NCI-H2081 treated with DMSO at 0.1 percent for 48 hours (cell line): ENCODE results near the gene DHFR.

Experiments
- DNase-seq: peaks from one replicate; lab custom pipeline; 2025; lab: John Stamatoyannopoulos, UW

Gene DHFR

GRCh38 chr5:80655231-80655774 lies 520 bp upstream of the DHFR start:
- DNase-seq: no peak

- no peak for DNase-seq
These were observed 761 bp downstream of the DHFR start for GRCh38 chr5:80654054-80654390.

DNA sequence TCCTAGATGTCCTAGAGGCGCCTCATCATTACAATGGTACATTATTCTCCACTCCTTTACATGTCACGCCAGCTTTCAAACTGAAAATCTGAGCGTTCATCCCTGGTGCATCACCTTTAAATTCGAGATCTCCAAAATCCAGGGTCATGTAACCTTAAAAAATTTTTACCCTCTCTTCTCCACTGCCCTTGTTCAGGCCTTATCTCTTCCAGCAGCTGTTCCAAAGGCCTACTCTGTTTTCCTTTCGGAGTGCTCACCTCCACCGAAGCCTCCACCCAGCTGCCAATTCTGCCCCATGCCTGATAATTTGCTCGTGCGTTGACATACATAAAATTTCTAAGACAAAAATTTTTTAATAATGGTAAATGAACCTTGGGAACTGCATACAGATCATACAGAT lies 1.3 kb downstream of the DHFR start:
- DNase-seq: no peak

- DNase-seq: no peak
These were observed 7.9 kb downstream of the DHFR start for GRCh38 chr5:80646926-80647325.

DNA sequence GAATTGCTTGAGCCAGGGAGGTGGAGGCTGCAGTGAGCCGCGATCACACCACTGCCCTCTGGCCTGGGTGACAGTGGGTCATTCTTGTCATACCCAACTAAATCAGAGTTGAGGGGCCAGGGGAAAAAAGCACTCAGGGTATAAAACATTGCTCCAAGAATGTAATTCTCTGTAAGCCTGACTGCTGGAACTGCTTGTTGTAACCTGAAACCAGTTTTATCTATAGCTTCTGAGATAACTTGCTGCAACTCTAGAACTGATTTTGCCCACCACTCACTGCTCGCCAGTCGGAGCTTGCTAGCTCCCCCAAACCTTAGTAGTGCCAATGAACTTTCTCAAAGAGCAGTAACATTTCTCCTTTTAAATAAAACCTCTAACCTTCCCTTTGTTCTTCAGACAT lies 9.9 kb downstream of the DHFR start:
- no peak for DNase-seq

DNA sequence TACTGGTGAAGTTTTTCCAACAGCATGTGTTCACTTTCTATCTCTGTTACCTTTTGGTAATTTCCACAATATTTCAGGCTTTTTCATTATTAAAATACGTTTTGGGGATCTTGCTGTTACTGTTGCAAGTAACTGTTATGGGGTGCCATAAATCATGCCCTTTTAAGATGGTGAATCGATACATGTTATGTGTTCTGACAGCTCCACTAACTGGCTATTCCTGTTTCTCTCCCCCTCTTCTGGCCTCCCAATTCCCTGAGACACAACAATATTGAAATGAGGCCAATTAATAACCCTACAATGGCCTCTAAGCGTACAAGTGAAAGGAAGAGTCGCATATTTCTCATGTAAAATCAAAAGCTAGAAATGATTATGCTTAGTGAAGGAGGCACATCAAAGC lies 13.4 kb downstream of the DHFR start:
- DNase-seq: no peak

- DNase-seq: no peak
These were observed 20.6 kb downstream of the DHFR start for GRCh38 chr5:80634193-80634592.

- DNase-seq: no peak
These were observed 22.1 kb downstream of the DHFR start for GRCh38 chr5:80632700-80633099.

GRCh38 chr5:80631278-80632259 lies 23.2 kb downstream of the DHFR start:
- no peak for DNase-seq

GRCh38 chr5:80629281-80629680 lies 25.5 kb downstream of the DHFR start:
- DNase-seq: no peak

DNA sequence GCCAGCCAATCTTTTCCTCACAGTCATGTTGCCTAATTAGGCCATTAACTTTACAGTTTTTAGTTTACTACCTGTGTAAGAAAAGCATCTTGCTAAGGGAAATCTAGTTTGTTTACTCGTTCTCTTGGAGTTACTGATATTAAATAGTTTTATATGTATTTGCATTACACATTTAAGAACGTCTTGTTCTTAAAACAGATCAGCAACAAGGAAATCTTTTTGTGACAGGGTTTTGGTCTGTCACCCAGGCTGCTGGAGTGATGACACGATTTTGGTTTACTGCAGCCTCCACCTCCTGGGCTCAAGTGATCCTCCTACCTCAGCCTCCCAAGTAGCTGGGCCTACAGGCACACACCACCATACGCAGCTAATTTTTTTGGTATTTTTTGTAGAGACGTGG lies 29.6 kb downstream of the DHFR start:
- no peak for DNase-seq

GRCh38 chr5:80623999-80624398 lies 30.8 kb downstream of the DHFR start:
- DNase-seq: no peak

DNA sequence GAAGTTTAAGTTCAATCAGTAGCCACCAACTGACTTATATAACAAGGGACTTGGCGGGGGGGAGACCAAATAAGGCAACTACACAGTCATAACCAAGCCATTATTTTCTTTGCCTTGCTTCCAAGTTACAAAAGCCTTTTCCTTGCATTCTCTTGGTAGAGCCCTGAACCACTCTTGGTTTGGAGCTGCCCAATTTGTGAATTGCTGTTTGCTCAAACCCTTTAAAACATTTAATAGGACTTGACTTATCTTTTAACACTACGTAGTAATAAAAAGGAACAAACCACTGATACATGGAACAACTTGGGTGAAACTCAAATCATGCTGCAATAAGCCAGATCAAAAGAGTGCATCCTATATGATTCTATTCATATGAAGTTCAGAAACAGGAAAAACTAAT lies 32.0 kb downstream of the DHFR start:
- DNase-seq: no peak

- DNase-seq: no peak
These were observed 34.6 kb downstream of the DHFR start for GRCh38 chr5:80620211-80620610.

GRCh38 chr5:80619086-80619485 lies 35.7 kb downstream of the DHFR start:
- DNase-seq: no peak

DNA sequence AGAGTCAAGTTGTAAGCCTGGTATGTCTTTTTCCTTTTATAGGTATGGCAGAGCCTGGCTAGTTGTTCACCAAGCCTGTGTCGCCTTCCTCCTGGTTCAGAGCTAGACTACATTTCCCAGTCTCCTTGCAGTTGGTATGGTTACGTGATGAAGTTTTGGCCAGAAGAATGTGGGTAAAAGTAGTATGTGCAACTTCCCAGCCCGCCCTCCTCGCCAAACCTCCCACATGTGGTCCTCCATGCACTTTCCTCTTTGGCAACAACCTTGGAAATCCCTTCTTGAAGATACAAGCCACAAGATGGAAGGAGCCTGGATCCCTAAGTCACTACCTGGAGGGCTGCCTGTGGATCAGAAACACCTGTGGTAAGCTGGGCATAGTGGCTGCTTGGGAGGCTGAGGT lies 36.3 kb downstream of the DHFR start:
- no peak for DNase-seq

DNA sequence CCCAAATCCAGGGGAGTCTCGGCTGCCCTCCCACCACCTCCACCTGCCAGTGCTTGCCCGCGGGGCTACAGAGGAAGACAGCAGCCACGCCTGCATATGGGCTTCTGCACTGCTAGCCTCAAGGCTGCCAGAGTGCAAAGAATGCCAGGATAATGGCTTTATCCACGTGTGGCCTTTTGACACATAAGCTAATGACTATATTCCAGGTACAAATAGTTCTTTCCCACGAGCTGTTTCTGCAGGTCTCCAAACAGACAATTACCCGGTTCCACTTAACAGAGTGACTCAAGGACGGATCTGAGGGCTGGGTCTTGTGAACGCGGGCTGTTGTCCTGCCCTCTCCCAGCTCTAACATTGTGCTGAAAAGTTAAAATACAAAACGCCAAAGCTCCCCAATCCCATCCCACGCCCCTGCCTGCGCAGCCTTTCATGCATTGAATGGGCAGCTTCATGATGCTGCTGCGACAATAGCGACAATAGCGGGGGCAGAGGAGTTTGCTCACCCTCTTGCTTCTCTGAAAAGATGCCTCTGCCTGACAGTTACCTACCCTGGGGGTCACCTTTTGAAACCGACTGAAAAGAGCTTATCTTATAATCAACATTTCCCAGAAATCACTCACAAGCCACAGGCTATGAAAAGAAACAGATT lies 39.4 kb downstream of the DHFR start:
- DNase-seq: no peak

DNA sequence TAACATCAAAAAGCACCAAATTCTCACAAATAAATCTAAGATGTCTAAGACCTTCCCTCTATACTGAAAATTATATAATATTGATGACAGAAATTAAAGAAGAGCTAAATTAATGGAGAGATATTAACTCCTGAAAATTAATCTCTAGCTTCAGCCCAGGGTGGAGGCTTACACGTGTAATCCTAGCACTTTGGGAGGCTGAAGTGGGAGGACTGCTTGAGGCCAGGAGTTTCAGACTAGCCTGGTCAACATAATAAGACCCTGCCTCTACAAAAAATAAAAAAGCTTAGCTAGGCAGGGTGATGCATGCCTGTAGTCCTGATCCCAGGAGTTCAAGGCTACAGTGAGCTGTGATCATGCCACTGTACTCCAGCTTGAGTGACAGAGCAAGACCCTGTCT lies 45.1 kb downstream of the DHFR start:
- DNase-seq: no peak

GRCh38 chr5:80608731-80609130 lies 46.1 kb downstream of the DHFR start:
- DNase-seq: no peak

- no peak for DNase-seq
These were observed 47.0 kb downstream of the DHFR start for GRCh38 chr5:80607832-80608231.

- DNase-seq: no peak
These were observed 47.4 kb downstream of the DHFR start for GRCh38 chr5:80607343-80607742.

- no peak for DNase-seq
These were observed 53.7 kb downstream of the DHFR start for GRCh38 chr5:80600943-80601693.

DNA sequence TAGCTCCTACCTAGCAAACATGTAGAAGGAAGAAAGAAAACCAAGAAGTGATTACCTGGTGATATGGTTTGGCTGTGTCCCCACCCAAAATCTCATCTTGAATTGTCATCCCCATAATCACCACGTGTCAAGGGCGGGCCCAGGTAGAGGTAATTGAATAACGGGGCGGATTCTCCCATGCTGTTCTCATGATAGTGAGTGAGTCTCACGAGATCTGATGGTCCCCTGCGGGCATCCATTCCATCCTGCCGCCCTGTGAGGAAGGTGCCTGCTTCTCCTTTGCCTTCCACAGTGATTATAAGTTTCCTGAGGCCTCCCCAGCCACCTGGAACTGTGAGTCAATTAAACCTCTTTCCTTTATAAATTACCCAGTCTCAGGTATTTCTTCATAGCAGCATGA lies 57.3 kb downstream of the DHFR start:
- DNase-seq: no peak
